Peyer's patch (tissue), 4 donors: ENCODE measurements around the gene BAIAP2.
A peak's percentile ranks its signal among the peaks of the same experiment; 100 is the strongest.

Experiments
- CTCF ChIP-seq, 6 experiments: fragments of 450-650 bp in 4 of 6; fragments of 200-600 bp in 2 of 6; sonication (generic) in 1 of 6; IDR thresholded peaks; one replicate each; pipeline ENCODE4 v1.5.1; 2017 to 2019; ENCODE audit warnings: antibody characterized with exemption in 6 of 6, mild to moderate bottlenecking in 3 of 6, moderate library complexity in 1 of 6
- POLR2A ChIP-seq, 2 donors: fragments of 450-650 bp; IDR thresholded peaks; one replicate each; pipeline ENCODE4 v1.5.1; 2017; ENCODE audit warnings: antibody characterized with exemption in 2 of 2, mild to moderate bottlenecking in 2 of 2, moderate library complexity in 2 of 2

DNA sequence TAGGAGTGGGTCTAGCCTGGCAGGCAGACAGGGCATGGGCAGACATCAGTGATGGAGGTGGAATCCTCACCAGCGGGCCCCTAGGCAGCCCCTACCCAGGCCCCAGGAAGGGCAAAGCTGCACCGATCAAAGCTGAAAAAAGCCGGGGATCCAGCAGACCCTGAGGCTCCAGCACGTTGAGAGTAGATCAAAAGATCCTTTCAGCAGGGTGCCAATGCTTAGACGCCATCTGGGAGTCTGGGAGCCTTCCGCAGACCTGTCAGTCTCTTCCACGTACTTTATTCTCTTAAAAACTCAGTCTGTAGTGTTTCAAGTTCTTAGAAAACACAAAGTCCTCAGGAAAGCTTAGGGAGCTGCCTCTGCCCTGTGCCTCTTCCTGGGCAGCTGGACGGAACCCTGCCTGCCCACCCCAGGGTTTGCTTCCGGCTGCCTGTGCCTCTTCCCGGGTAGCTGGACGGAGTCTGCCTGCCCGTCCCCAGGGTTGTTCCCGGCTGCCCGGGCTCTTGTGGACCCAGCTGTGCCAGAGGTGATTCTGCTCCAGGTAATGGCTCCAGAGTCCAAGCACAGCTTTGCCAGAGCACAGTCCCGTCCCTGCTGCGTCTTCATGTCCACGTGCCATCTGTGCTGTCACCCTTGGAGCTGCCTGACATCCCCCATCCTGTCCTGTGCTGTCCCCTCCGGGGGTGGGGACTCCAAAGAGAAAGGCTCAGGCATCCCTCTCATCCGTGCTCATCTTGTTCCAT, 79.6 kb downstream of the BAIAP2 start:
- peak in 1 of 2 donors; percentile 23 for TF ChIP-seq POLR2A (IDR thresholded peaks at IDR 0.05)
- no peak for TF ChIP-seq CTCF (IDR thresholded peaks at IDR 0.05)
